SK-N-MC (cell line): ENCODE results near the gene NKAIN2.

ENCODE experiments used
- EZH2 ChIP-seq: fragments of 200-600 bp; sonication (generic); IDR thresholded peaks from one replicate; pipeline ENCODE4 v1.6.1; 2017; ENCODE audit warnings: antibody characterized with exemption
- POLR2AphosphoS5 ChIP-seq: IDR thresholded peaks from 2 replicates; pipeline ENCODE4 v1.6.1; 2012; ENCODE audit warnings: mild to moderate bottlenecking, low read depth, low read length, borderline replicate concordance

DNA sequence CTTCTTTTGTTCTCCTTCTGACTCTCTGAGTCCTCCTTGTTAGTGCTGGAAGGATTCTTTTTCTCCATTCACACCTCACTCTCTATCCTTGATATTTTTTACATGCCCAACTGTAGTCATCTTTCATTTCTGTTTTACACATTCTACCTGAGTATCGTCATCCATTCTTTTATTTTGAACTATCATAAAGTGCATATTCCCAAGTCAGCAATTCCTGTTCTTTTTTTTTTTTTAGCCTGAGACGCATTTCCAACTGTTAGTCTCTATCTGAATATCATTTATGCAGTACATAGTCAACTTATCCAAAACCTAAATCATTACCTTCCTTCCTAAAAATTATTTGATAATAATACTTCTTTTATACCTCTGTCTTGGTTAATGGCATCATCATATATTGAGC lies 207.5 kb downstream of the NKAIN2 start:
- no peak for TF ChIP-seq POLR2AphosphoS5
- no peak for TF ChIP-seq EZH2
